ENCODE results near the gene MAGEB18.

The MAGEB18 gene

DNA sequence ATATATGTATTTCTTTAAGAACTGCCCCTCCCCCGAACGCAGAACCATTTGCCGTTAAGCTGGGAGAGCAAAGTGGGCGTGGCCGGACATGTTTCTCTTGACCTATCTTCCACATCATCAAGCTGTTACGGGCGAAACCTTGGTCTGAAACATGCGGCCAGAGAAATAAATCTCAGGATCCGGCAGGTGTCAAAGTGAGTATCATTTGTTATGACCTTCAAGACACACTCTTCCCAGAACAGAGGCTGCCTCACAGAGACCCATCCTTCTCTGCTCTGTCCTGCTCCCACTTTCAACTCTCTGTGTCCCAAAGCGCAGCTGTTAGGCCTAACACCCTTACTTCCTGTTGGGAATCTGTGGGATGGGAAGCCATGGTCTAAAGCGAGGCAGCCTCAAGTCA lies at the start of gene MAGEB18:
Gene MAGEB18 (plus strand): TSS at position 70 of the 400 bp plus-strand sequence. CDS start 643 bp downstream, outside the sequence.
- TF ChIP-seq, protein P1, sequence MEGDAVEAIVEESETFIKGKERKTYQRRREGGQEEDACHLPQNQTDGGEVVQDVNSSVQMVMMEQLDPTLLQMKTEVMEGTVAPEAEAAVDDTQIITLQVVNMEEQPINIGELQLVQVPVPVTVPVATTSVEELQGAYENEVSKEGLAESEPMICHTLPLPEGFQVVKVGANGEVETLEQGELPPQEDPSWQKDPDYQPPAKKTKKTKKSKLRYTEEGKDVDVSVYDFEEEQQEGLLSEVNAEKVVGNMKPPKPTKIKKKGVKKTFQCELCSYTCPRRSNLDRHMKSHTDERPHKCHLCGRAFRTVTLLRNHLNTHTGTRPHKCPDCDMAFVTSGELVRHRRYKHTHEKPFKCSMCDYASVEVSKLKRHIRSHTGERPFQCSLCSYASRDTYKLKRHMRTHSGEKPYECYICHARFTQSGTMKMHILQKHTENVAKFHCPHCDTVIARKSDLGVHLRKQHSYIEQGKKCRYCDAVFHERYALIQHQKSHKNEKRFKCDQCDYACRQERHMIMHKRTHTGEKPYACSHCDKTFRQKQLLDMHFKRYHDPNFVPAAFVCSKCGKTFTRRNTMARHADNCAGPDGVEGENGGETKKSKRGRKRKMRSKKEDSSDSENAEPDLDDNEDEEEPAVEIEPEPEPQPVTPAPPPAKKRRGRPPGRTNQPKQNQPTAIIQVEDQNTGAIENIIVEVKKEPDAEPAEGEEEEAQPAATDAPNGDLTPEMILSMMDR (conservative IDR thresholded peaks at IDR 0.05; ENCODE audit: low read length): no peak
- H3K4me3 ChIP-seq (ENCODE audit: low read length): no peak within 1 kb of the TSS
- no peak for DNase-seq (ENCODE audit: low read depth)

DNA sequence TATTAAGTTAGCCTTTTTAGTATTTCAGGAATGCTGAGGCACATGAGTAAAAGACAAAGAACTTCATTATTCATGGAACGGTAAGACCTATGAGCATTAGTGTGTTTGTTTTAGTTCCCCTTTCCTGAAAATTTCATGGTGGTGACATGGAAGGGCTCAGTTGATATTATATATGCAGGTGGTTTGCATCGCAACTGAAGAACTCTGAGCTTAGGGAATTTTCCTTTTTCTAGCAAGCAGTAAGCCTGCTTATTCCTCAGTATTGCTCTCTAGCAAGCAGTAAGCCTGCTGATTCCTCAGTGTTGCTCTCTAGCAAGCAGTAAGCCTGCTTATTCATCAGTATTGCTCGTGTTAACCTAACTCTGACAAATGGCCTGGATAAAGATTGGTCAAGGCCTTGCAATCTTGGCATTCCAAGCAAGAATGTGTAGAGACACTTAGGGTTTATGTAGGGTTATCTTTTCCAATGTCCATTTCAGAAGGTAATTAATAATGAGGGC lies 37.7 kb upstream of the MAGEB18 start:
- H3K4me3 ChIP-seq (ENCODE audit: low read length): no peak overlapping the region
- no peak for DNase-seq (ENCODE audit: low read depth)
- TF ChIP-seq, protein P1 (conservative IDR thresholded peaks at IDR 0.05; ENCODE audit: low read length): no peak

DNA sequence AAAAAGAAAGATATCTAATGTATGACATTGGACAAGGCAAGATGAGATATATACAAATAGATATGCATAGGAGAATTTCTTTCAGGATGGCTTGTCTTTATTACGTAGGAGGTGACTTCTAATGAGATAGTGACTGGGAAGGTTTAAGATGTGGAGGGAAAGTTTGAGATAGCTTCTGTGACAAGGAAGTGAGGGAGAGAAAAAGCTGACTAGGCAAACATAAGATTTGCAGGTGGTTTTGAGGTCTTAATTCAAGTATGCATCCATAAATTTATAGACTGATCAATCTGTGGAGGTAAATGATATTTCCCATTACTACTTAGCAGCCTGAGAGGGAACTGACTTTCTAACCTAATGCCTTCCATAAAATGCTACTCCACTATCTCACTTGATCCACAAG lies 29.0 kb upstream of the MAGEB18 start:
- no peak for DNase-seq (ENCODE audit: low read depth)
- TF ChIP-seq, protein P1 (conservative IDR thresholded peaks at IDR 0.05; ENCODE audit: low read length): no peak
- no peak overlapping the region for H3K4me3 ChIP-seq (ENCODE audit: low read length)

DNA sequence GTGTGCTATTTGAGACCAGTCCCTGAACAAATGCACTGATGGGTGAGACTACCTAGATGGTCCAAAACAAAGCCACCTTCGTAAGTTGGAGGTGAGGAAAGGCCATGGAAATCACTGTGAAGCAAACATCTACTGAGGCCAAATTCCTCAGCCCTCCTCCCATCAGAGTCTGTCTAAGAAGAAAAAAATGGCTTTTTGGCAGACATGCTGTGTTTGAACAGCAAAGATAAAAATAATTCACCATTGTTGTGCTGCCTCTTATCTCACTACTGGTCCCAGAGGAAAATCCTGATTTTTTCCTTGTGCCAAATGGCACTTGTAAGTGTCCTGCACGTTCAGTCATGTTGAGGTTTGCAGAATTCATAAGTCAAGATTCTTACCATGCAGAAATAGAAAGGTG lies 7.9 kb downstream of the MAGEB18 start:
- no peak overlapping the region for H3K4me3 ChIP-seq (ENCODE audit: low read length)
- TF ChIP-seq, protein P1 (conservative IDR thresholded peaks at IDR 0.05; ENCODE audit: low read length): no peak
- no peak for DNase-seq (ENCODE audit: low read depth)

DNA sequence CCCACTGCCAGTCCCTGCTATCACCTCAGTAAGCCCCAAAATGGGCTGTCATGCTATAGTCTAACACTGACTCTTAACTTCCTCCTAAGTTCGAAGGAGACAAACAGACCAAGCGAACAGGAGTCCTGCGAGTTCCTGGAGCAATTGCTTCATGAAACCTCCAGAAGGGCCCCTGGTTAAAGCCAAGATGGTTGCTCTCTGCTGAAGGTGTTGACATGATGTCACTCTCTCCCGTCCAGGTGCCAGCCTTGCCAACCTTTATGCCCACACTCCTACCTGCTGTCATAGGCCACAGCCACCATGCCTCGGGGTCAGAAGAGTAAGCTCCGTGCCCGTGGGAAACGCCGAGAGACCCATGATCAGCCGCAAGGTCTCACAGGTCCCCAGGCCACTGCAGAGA lies 22.2 kb downstream of the MAGEB18 start, which contains the start of gene MAGEB6B:
Gene MAGEB6B (plus strand): TSS at position 301 of the 400 bp plus-strand sequence. CDS start 0 bp downstream, at position 301.
- DNase-seq (ENCODE audit: low read depth): no peak
- H3K4me3 ChIP-seq (ENCODE audit: low read length): no peak within 1 kb of the TSS
- TF ChIP-seq, protein P1 (conservative IDR thresholded peaks at IDR 0.05; ENCODE audit: low read length): no peak

Data from AG10803 (cell line).